Activated naive CD4-positive, alpha-beta T cell treated with anti-CD3 and anti-CD28 coated beads, Interleukin-2, amount 50 U/mL, for 16 hours (primary cell): Measurements from ENCODE around the gene ACAP3.
A peak's percentile ranks its signal among the peaks of the same experiment; 100 is the strongest.

Experiments used
- DNase-seq: peaks from one replicate; pipeline ENCODE4 v3.0.0-alpha.2; 2020

Gene ACAP3, protein sequence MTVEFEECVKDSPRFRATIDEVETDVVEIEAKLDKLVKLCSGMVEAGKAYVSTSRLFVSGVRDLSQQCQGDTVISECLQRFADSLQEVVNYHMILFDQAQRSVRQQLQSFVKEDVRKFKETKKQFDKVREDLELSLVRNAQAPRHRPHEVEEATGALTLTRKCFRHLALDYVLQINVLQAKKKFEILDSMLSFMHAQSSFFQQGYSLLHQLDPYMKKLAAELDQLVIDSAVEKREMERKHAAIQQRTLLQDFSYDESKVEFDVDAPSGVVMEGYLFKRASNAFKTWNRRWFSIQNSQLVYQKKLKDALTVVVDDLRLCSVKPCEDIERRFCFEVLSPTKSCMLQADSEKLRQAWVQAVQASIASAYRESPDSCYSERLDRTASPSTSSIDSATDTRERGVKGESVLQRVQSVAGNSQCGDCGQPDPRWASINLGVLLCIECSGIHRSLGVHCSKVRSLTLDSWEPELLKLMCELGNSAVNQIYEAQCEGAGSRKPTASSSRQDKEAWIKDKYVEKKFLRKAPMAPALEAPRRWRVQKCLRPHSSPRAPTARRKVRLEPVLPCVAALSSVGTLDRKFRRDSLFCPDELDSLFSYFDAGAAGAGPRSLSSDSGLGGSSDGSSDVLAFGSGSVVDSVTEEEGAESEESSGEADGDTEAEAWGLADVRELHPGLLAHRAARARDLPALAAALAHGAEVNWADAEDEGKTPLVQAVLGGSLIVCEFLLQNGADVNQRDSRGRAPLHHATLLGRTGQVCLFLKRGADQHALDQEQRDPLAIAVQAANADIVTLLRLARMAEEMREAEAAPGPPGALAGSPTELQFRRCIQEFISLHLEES

GRCh38 chr1:1307923-1308755, at the start of gene ACAP3, which contains the start of gene PUSL1:
Gene ACAP3, minus strand, starts transcription at chr1:1307930. Its CDS starts 115 bp downstream, at chr1:1307815.
Gene PUSL1, plus strand, starts transcription at chr1:1308597. Its CDS starts 47 bp downstream, at chr1:1308644.
- peak; percentile 91 for DNase-seq

DNA sequence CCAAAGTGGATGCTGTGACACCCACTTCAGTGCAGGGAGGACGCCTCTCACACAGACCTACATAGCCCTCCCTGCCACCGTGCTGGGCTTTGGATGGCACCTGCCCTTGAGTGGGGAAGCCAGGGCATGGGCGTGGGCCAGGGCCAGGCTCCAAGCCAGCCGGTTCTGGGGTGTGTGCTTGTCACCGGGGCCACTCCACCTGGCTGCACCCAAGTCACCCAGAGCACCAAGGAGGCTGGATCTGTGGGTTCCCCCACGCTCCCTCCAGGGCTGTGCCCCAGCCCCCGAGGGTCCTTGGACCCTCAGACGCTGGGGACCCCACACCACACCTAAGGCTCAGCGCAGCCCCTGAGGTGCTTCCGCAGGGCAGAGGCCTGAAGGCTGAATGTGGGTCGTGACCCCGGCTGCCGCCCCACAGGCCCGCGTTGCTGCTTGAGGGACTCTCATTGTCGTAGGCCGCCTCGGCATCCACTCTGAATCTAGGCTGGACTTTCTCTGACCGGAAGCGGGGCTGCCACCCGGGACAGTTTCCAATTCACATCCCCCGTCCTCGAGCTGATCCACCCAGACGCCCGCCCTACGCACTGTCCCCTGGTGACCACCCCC, 49.2 kb upstream of the ACAP3 start:
- DNase-seq = no peak

GRCh38 chr1:1356166-1356795, 48.6 kb upstream of the ACAP3 start:
- no peak for DNase-seq

- no peak for DNase-seq
Observed at GRCh38 chr1:1355416-1355815, 47.7 kb upstream of the ACAP3 start.

- no peak for DNase-seq
Observed at GRCh38 chr1:1354271-1355247, 46.8 kb upstream of the ACAP3 start.

DNA sequence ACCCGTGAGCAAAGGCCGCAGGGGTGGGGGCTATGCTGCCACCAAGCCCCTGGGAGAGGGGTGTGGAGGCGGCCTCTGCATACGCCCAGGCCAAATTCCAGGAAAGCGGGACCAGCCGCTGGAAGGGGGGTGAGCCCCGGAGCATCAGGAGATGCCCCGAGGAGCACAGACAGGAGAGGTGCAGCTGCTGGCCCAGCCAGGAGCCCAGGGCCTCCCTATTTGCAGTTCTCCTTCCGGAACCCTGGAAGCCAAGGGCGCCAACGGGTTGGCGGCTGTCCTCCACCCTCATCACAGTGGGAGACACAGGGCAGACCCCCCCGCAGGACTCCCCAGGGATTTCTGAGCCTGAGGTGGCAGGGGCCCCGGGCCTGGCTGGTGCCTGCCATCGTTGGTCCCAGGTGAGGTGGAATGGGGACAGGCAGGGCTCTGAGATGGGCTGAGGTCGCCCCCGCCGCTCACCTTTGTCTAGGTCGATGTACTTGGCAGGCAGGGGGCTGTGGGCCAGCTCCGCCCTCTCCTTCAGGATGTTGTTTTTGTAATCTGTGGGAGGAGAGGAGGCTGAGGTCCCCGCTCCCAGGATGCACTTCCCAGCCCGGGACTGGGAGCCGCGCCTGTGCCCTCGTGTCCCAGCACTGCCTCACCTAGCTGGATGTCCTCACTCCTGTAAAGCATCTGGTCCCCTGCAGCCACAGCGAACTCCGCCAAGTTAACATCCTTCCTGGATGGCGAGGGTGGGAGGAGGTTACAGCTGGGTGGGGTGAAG, 45.8 kb upstream of the ACAP3 start:
- no peak for DNase-seq

DNA sequence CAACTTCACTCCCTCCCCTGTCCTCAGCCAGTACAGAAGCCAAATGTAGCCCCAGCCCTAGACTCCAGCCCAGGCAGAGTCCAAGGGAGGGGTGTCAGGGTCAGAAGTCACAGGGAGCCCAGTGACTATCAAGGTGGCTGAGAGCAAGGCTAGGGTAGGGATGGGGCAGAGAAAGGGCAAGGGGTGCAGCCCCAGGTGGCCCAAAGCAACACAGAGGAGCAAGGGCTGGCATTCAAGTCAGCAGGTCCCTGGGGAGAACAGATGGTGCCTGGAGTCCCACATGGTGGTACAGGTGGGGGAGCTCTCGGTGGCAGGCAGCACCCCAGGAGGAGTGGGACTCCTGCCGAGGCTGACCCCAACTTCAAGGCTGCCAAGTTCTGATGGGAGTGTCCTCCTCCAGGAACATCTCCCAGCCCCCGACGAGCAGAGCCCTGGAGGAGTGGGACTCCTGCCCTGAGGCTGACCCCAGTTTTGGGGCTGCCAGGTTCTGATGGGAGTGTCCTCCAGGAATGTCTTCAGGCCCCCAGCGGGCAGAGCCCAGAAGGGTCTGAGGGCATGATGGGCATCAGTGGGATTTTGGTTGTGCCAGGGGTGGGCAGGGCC, 45.2 kb upstream of the ACAP3 start:
- DNase-seq = no peak

DNA sequence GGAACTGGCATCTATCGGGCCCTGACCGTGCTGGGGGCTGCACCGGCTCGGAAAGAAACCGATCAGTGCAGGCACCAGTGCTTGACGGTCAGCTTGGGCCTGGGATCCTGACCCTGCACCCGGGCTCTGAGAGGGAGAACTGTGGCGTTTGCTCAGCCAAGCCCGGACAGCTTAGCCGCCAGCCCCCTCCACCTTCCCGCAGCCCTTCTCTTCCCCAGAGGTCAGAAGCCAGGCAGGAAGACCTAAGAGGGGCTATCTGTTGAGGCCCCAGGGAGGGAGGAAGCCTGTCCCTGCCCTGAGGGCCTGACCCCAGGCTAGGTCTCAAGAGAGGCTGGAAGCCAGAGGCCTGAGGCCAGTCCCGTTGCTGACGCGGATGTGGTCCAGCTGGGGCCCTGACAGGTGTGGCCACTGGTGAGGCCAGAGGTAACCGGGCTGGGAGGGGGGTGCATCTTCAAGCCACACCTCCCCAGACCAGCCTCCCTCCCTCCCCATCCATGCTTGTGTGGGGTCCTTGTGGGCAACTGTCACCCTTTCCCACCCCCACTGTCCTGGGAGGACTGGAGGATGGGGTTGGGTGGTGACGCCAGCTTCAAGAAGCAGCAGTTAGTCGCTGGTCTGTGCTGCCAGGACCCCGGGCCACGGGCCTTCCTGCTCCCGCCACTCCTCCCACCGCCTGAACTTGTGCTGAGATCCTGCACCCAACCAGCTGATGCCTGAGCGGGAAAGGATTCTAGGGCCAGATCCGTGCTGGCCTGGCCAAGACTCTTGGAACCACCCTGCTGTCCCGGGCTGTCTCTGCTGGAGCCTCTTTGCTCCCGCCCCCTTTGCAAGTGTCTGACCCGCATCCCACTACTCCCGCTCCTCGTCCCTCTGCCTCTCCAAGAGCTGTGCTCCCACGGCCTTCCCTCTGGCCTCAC, 44.0 kb upstream of the ACAP3 start:
- DNase-seq = no peak

- peak; percentile 70 for DNase-seq
Observed at GRCh38 chr1:1349256-1350012, 41.7 kb upstream of the ACAP3 start, which contains the start of gene DVL1. Gene DVL1, minus strand, starts transcription at chr1:1349418. Its CDS starts 353 bp downstream, at chr1:1349065.

DNA sequence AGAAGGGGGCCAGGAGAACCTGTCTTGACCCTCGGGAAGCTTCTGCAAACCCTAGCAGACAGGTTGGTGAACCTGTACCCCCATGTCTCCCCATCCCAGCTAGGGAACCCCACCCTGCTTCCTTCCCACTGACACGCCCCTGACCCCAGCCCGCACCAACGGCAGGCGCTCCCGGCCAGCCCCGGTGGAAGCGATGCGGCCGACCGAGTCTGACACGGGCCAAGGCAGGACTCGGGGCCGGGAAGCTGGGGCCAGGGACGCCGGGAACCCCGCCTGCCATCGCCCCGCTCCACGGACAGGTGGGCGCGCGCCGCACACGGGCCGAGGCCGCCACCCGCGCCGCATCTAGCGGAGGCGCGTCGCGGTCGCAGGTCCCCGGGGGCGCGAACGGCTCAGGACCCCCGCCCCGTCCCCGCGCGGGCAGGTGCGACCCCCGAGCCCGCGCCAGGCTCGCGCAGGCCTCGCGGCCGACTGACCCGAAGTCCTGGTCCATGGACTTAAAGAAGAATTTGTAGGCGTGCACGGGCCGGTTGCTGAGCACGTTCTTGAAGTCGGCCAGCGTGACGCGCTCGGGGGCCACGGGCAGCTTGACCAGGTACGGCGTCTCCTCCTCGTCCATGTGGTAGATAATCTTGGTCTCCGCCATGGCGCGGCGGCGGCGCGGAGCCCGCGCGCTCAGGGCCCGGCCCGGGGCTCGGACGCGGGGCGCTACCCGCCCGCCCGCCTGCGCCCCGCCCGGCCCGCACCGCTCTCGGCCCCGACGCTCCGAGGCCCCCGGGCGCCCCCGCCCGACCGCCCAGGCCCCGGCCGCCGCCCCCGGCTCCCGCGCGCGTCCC, 40.9 kb upstream of the ACAP3 start:
- DNase-seq = no peak

DNA sequence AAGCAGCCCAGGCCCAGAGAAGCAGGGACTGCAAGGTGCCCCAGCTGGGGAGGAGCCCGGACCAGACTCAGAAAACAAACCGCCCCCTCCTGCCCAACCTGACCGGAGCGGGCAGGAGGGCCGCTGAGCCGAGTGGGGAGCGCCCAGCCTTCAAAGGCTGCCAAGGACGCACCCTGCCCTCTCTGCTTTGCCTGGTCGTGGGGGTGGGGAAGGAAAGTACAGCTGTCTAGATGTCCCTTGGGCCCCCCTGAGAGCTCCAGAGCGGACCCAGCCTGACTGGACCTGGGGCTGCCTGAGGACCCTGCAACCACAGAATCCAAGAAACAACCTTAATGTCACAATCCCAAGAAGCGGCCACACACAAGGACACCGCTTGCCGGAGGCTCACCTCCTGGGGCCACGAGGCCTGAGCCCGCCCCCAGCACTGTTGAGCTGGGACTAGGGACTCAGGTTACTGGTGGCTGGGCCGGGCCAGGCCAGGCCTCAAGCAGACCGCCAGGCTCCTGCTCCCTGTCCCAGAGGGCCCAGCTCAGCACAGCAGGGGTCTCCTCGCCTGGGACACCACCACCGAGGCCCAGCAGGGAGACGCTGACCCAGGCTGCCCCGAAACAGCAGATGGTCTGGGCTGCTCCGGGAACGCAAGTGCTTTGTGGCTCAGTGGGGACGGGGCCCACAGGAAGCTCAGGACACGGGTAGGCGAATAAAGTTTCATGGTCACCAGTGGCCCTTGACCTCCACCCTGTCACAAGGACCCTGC, 40.1 kb upstream of the ACAP3 start:
- no peak for DNase-seq

DNA sequence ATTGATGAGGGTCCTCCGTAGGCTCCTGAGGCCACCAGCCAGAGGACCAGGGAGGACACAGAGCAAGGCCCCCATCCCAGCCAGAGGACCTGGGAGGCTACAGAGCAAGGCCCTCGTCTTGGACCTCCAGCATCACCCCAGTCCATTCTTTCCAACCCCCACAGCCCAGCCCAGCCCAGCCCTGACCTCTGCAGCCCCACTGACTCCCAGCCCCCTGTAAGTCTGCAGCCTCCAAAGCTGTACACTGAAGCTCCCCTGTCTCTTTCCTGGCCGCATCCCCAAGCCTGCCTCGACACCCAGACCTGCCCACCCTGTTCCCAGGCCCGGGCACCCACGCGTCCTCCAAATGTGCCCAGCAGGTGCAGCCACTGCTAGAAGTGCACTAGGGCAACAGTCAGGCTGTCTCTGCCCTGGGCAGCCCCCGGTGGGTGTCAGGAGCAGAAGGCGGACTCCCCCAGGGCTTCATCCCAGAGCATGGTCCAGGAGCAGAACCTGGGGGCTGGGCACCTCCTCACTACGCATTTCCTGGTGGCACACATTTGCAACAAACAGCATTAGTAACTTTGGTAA, 39.4 kb upstream of the ACAP3 start:
- DNase-seq = no peak

DNA sequence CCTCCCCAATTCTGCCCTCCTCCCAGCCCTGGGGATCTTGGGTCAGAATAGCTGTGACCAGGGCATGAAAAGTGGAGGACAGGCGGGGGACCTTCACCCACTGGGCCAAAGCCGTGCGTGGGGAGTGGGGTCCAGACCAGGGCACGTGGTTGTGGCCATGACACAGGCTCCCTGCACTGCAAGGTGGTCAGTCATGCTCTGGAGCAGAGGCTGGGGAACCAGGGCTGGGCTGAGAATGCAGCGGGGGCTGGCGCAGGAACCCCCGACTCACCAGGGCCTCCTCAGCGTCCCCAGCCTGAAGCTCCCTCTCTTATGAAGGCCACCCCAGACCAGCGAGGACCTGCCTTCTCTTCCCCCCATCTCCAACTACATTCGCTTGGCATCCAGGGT, 38.8 kb upstream of the ACAP3 start:
- DNase-seq = no peak

DNA sequence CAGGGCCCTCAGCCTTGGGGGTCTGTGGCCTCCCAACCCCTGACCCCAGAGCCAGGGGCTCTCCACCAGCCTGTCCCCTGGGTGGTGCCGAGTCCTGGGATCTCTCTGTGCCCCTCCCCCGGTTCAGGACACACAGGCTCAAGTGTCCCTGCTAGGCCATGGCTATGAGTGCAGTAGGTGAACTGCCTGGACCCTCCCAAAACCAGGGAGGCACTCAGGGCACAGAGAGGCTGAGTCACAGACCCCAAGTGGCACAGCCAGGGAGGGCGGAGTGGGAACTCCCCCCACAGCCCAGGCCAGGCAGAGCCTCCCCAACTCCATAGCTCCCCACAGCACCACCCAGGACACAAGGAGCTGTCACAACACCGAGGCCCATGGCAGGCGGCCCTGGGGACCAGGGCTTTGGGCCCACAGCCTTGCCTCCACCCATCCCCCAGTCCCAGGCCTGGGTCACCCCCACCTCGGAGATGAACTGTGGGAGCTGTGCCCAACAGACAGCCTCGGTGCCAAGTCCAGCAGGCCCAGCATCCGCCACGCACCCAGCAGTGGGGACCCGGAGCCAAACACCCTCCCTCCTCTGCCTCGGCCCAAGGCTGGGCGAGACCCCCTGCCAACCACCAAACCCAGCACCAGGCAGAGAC, 38.2 kb upstream of the ACAP3 start:
- no peak for DNase-seq

- no peak for DNase-seq
Observed at GRCh38 chr1:1345384-1345783, 37.7 kb upstream of the ACAP3 start.
